ENCODE data around the gene SS18L1.

- TF ChIP-seq EZH2 (IDR thresholded peaks at IDR 0.05; ENCODE audit: borderline replicate concordance, low read length) (no peak), CTCF (conservative IDR thresholded peaks at IDR 0.05 in 1 of 2, IDR thresholded peaks at IDR 0.05 in 1 of 2; ENCODE audit: extremely low read depth in 1 of 2, insufficient read depth in 1 of 2, low read depth in 1 of 2, low read length in 2 of 2) (no peak)
These were observed 42.5 kb upstream of the SS18L1 start for GRCh38 chr20:62101078-62101477.

Data from mammary epithelial cell (primary cell).